Endothelial cell of umbilical vein (primary cell): Measurements from ENCODE around the gene DIAPH2. TPM values are rescaled to one million over a fixed set of nuclear protein-coding genes. Genes with fewer than 3 reads are reported as not detected.

Source experiments
- BruUV-seq: library from RNA; stranded (reverse); fragments of 400-500 nt; replicated peaks from 2 replicates; lab custom pipeline; 2021; lab: Mats Ljungman, UMichigan
- CTCF ChIA-PET: fragments of 300-600, 350-600 bp; sonication (Branson Sonifier 250); formaldehyde crosslinking; loops from one replicate; lab custom pipeline; 2021; ENCODE audit warnings: antibody characterized with exemption, inconsistent platforms; lab: Charles Lee
- POLR2A ChIA-PET: fragments of 300-600, 350-600 bp; sonication (Branson Sonifier 250); formaldehyde crosslinking; loops from one replicate; lab custom pipeline; 2021; ENCODE audit warnings: antibody characterized with exemption, inconsistent platforms; lab: Charles Lee
- DNase-seq: peaks from one replicate; pipeline ENCODE4 v3.0.0-alpha.2; 2011; ENCODE audit warnings: low read depth, low spot score
- FAIRE-seq: peaks from 2 replicates; lab custom pipeline; 2011; peaks lifted over from hg19 to GRCh38; lab: Jason Lieb, UNC
- H2AFZ ChIP-seq: 2 replicates; pipeline ENCODE4 v1.6.0; 2012; ENCODE audit warnings: low read depth, low read length, control low read depth, inconsistent platforms
- H3K27ac ChIP-seq: 2 replicates; pipeline ENCODE4 v1.5.1; 2011; ENCODE audit warnings: low read depth, mild to moderate bottlenecking, control low read depth, low read length, moderate library complexity; ENCODE audit not compliant: insufficient read depth
- H3K27me3 ChIP-seq, 2 experiments: 2 replicates each; pipeline versions ENCODE4 v1.6.0 to v1.6.1; 2011; ENCODE audit warnings: low read length in 2 of 2, mixed read lengths in 1 of 2; ENCODE audit not compliant: control insufficient read depth in 2 of 2, insufficient read depth in 2 of 2
- H3K36me3 ChIP-seq, 2 experiments: 2 replicates in 1 of 2; 3 replicates in 1 of 2; pipeline ENCODE4 v1.5.1; 2011; ENCODE audit warnings: low read length in 2 of 2, mild to moderate bottlenecking in 1 of 2, moderate library complexity in 1 of 2; ENCODE audit not compliant: control insufficient read depth in 2 of 2, insufficient read depth in 2 of 2; ENCODE audit errors: extremely low read depth in 1 of 2
- H3K4me1 ChIP-seq: 3 replicates; pipeline ENCODE4 v1.5.1; 2011; ENCODE audit warnings: mild to moderate bottlenecking, low read length; ENCODE audit not compliant: control insufficient read depth, insufficient read depth; ENCODE audit errors: extremely low read depth
- H3K4me2 ChIP-seq: 2 replicates; pipeline ENCODE4 v1.6.1; 2011; ENCODE audit warnings: low read length, control low read depth, mixed read lengths; ENCODE audit not compliant: insufficient read depth
- H3K4me3 ChIP-seq, 3 experiments: fragments of 200-600 bp in 1 of 3; sonication (generic), shearing (Covaris generic) in 1 of 3; replicated peaks in 1 of 3; 2 replicates each; pipeline ENCODE4 v1.5.1; 2011 to 2016; ENCODE audit warnings: control low read depth in 3 of 3, low read length in 3 of 3, mild to moderate bottlenecking in 2 of 3, inconsistent platforms in 1 of 3, low read depth in 1 of 3, moderate library complexity in 1 of 3; ENCODE audit not compliant: insufficient read depth in 1 of 3
- H3K79me2 ChIP-seq: 2 replicates; pipeline ENCODE4 v1.6.0; 2012; ENCODE audit warnings: low read length, inconsistent platforms; ENCODE audit not compliant: control insufficient read depth, insufficient read depth
- H3K9ac ChIP-seq: replicated peaks from 2 replicates; pipeline ENCODE3; 2011; ENCODE audit warnings: low read length, control low read depth; ENCODE audit not compliant: insufficient read depth; ENCODE audit errors: extremely low read depth
- H3K9me1 ChIP-seq: replicated peaks from 3 replicates; pipeline ENCODE4 v1.6.0; 2011; ENCODE audit warnings: mild to moderate bottlenecking, low read length; ENCODE audit not compliant: control insufficient read depth, insufficient read depth; ENCODE audit errors: extremely low read depth
- H3K9me3 ChIP-seq: replicated peaks from 2 replicates; pipeline ENCODE4 v1.5.1; 2012; ENCODE audit warnings: low read length, inconsistent platforms; ENCODE audit not compliant: control insufficient read depth, insufficient read depth
- H4K20me1 ChIP-seq: replicated peaks from 2 replicates; pipeline ENCODE3; 2011; ENCODE audit warnings: mild to moderate bottlenecking, low read length; ENCODE audit not compliant: control insufficient read depth, insufficient read depth; ENCODE audit errors: extremely low read depth
- CTCF ChIP-seq, 2 donors: IDR thresholded peaks; 1 replicate in 1 of 2; 2 replicates in 1 of 2; pipeline ENCODE4 v1.5.1; 2011; ENCODE audit warnings: low read length in 2 of 2, mild to moderate bottlenecking in 2 of 2, moderate library complexity in 2 of 2, control low read depth in 1 of 2, inconsistent platforms in 1 of 2, low read depth in 1 of 2; ENCODE audit not compliant: insufficient read depth in 1 of 2; ENCODE audit errors: extremely low read depth in 1 of 2
- EZH2 ChIP-seq: IDR thresholded peaks from 2 replicates; pipeline ENCODE4 v1.6.1; 2012; ENCODE audit warnings: borderline replicate concordance, low read depth, mild to moderate bottlenecking, moderate library complexity, low read length, inconsistent platforms; ENCODE audit not compliant: severe bottlenecking
- FOS ChIP-seq: IDR thresholded peaks from 2 replicates; pipeline ENCODE4 v1.6.1; 2011; ENCODE audit warnings: mild to moderate bottlenecking, low read length, moderate library complexity, borderline replicate concordance; ENCODE audit not compliant: insufficient read depth
- GATA2 ChIP-seq: IDR thresholded peaks from 2 replicates; pipeline ENCODE4 v1.7.0; 2011; ENCODE audit warnings: low read depth, mild to moderate bottlenecking, moderate library complexity, mixed read lengths, low read length; ENCODE audit not compliant: insufficient read length, insufficient read depth
- JUN ChIP-seq: IDR thresholded peaks from 2 replicates; pipeline ENCODE4 v1.6.1; 2011; ENCODE audit warnings: borderline replicate concordance, low read depth; ENCODE audit not compliant: insufficient read length, insufficient read depth
- MAX ChIP-seq: IDR thresholded peaks from 2 replicates; pipeline ENCODE4 v1.6.1; 2011; ENCODE audit not compliant: insufficient read depth, insufficient read length
- MYC ChIP-seq: IDR thresholded peaks from one replicate; pipeline ENCODE4 v1.6.1; 2011; ENCODE audit warnings: mild to moderate bottlenecking, low read depth, low read length
- POLR2A ChIP-seq: IDR thresholded peaks from 2 replicates; pipeline ENCODE4 v1.6.1; 2012; ENCODE audit warnings: low read depth, mild to moderate bottlenecking, control low read depth, low read length
- POLR2AphosphoS5 ChIP-seq: IDR thresholded peaks from 2 replicates; pipeline ENCODE4 v1.6.1; 2012; ENCODE audit warnings: low read depth, mild to moderate bottlenecking, control low read depth, low read length, moderate library complexity; ENCODE audit not compliant: insufficient read depth
- dilution Hi-C: fragments of 300-500 bp; cut with MboI; formaldehyde crosslinking; loops from one replicate; pipeline ENCODE4 v1.15.0; 2019; ENCODE audit warnings: low sequenced_read_pairs; ENCODE audit not compliant: extremely low pct_ligation_motif_present
- intact Hi-C: fragments of 100-400 bp; cut with micrococcal nuclease; formaldehyde crosslinking; loops from one replicate; pipeline ENCODE4 v1.10.0; 2022
- polyA plus RNA-seq, 4 experiments: library from polyadenylated mRNA; depleted of rRNA in 3 of 4; stranded (reverse) in 3 of 4; unstranded in 1 of 4; fragments of >200 nt; gene quantifications; 2 replicates each; pipeline versions ENCODE4 v1.2.1 to v1.2.3, GENCODE V29; 2011 to 2012; ENCODE audit warnings: missing spikeins in 1 of 4
- total RNA-seq: library from RNA; stranded (reverse); gene quantifications from 2 replicates; pipeline ENCODE4 v1.2.3, GENCODE V29; 2021

The DIAPH2 gene
- total and polyA plus RNA-seq, 2 donors (not counting 3 experiments of a cell fraction or from before 2014, with no cell fraction given): 3.0 to 30.0 TPM

DNA sequence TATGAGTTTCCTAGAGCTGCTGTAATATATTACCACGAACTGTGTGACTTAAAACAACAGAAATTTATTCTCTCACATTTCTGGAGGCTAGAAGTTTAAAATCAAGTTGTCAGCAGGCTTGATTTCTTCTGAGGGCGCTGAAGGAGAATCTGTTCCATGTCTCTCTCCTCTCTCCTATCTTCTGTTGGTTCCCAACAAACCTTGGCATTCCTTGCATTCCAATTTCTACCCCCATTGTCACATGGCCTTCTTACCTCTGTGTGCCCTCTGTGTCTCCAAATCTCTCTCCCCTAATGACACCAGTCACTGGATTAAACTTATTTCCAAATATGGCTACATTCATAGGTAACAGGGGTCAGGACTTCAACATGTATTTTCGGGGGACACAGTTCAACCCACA is 871.7 kb downstream of the DIAPH2 start:
- H3K79me2 ChIP-seq: no peaks in the 10 kb centered on the region
- no peak overlapping the region for H3K4me3 ChIP-seq
- no peak overlapping the region for H2AFZ ChIP-seq
- no TSS peak for BruUV-seq
- no peaks in the 10 kb centered on the region for H3K27me3 ChIP-seq
- no peaks in the 10 kb centered on the region for H4K20me1 ChIP-seq
- no peak for FAIRE-seq
- no peaks in the 10 kb centered on the region for H3K36me3 ChIP-seq
- intact Hi-C loops: no loop called here
- ChIA-PET CTCF (no interaction called here), POLR2A (no interaction called here)
- no peaks in the 10 kb centered on the region for H3K4me1 ChIP-seq
- no peak overlapping the region for H3K27ac ChIP-seq
- no peak overlapping the region for H3K9ac ChIP-seq
- no peak for TF ChIP-seq JUN
- no peak for TF ChIP-seq GATA2
- TF ChIP-seq MYC: no peak
- TF ChIP-seq POLR2A: no peak
- no peak for TF ChIP-seq CTCF (IDR thresholded peaks at IDR 0.05; ENCODE audit: extremely low read depth in 1 of 2, insufficient read depth in 1 of 2, low read depth in 1 of 2, low read length in 2 of 2)
- no peak for TF ChIP-seq EZH2
- TF ChIP-seq FOS: no peak
- TF ChIP-seq POLR2AphosphoS5: no peak
- TF ChIP-seq MAX: no peak
- dilution Hi-C loops: no loop called here
- no peaks in the 10 kb centered on the region for H3K9me1 ChIP-seq
- DNase-seq: no peak
- H3K4me2 ChIP-seq: no peak overlapping the region
- H3K9me3 ChIP-seq: no peaks in the 10 kb centered on the region
